ENCODE measurements around the gene ZNF268.

ZNF268 gene

GRCh38 chr12:133215724-133216123 lies 34.4 kb downstream of the ZNF268 start:
- H3K36me3 Mint-ChIP-seq, result peaks cover 4% of the 10 kb centered on the region
- H3K4me3 Mint-ChIP-seq, result no peak overlapping the region

GRCh38 chr12:133217219-133217618 lies 35.9 kb downstream of the ZNF268 start:
- Mint-ChIP-seq H3K27ac (no peak overlapping the region), H3K9me3 (peaks cover 38% of the 10 kb centered on the region), H3K4me3 (no peak overlapping the region)

More at GRCh38 chr12:133215724-133216123, 34.4 kb downstream of the ZNF268 start:
- Mint-ChIP-seq H3K4me1 (no peaks in the 10 kb centered on the region), H3K27ac (no peak overlapping the region), H3K27me3 (peaks cover 21% of the 10 kb centered on the region), H3K9me3 (peaks cover 39% of the 10 kb centered on the region)
- no peak for ATAC-seq

GRCh38 chr12:133220521-133220920 lies 39.2 kb downstream of the ZNF268 start:
- peaks cover 2% of the 10 kb centered on the region for H3K36me3 Mint-ChIP-seq
- peaks cover 29% of the 10 kb centered on the region for H3K27me3 Mint-ChIP-seq
- no peak overlapping the region for H3K4me3 Mint-ChIP-seq
- H3K4me1 Mint-ChIP-seq, result no peaks in the 10 kb centered on the region
- peaks cover 27% of the 10 kb centered on the region for H3K9me3 Mint-ChIP-seq
- ATAC-seq, result no peak
- H3K27ac Mint-ChIP-seq, result no peak overlapping the region

More at GRCh38 chr12:133217219-133217618, 35.9 kb downstream of the ZNF268 start:
- Mint-ChIP-seq H3K4me1 (no peaks in the 10 kb centered on the region), H3K36me3 (peaks cover 4% of the 10 kb centered on the region), H3K27me3 (peaks cover 21% of the 10 kb centered on the region)
- no peak for ATAC-seq

GRCh38 chr12:133221241-133221640 lies 39.9 kb downstream of the ZNF268 start:
- Mint-ChIP-seq H3K27ac (no peak overlapping the region), H3K4me3 (no peak overlapping the region), H3K27me3 (peaks cover 29% of the 10 kb centered on the region), H3K4me1 (no peaks in the 10 kb centered on the region), H3K36me3 (no peaks in the 10 kb centered on the region), H3K9me3 (peaks cover 27% of the 10 kb centered on the region)
- ATAC-seq, result no peak

GRCh38 chr12:133222211-133222610 lies 40.9 kb downstream of the ZNF268 start:
- Mint-ChIP-seq H3K36me3 (no peaks in the 10 kb centered on the region), H3K4me3 (no peak overlapping the region), H3K9me3 (peaks cover 27% of the 10 kb centered on the region), H3K27ac (no peak overlapping the region), H3K4me1 (no peaks in the 10 kb centered on the region), H3K27me3 (peaks cover 29% of the 10 kb centered on the region)
- no peak for ATAC-seq

GRCh38 chr12:133225527-133225926 lies 44.2 kb downstream of the ZNF268 start:
- Mint-ChIP-seq H3K4me3 (no peak overlapping the region), H3K36me3 (no peaks in the 10 kb centered on the region), H3K27me3 (peaks cover 15% of the 10 kb centered on the region), H3K4me1 (no peaks in the 10 kb centered on the region), H3K9me3 (peaks cover 11% of the 10 kb centered on the region), H3K27ac (no peak overlapping the region)
- ATAC-seq, result no peak

GRCh38 chr12:133226690-133227089 lies 45.4 kb downstream of the ZNF268 start:
- H3K27ac Mint-ChIP-seq, result no peak overlapping the region
- H3K4me1 Mint-ChIP-seq, result no peaks in the 10 kb centered on the region
- no peak for ATAC-seq
- no peaks in the 10 kb centered on the region for H3K36me3 Mint-ChIP-seq
- H3K4me3 Mint-ChIP-seq, result no peak overlapping the region
- peaks cover 15% of the 10 kb centered on the region for H3K27me3 Mint-ChIP-seq
- peaks cover 11% of the 10 kb centered on the region for H3K9me3 Mint-ChIP-seq

- H3K4me1 Mint-ChIP-seq, result no peaks in the 10 kb centered on the region
- no peaks in the 10 kb centered on the region for H3K36me3 Mint-ChIP-seq
- no peak overlapping the region for H3K27ac Mint-ChIP-seq
- H3K4me3 Mint-ChIP-seq, result no peak overlapping the region
- H3K9me3 Mint-ChIP-seq, result peaks cover 8% of the 10 kb centered on the region
- peak; percentile 35 for ATAC-seq
- peaks cover 15% of the 10 kb centered on the region for H3K27me3 Mint-ChIP-seq
Observed at GRCh38 chr12:133227281-133227852, 46.1 kb downstream of the ZNF268 start.

- Mint-ChIP-seq H3K36me3 (no peaks in the 10 kb centered on the region), H3K27me3 (peaks cover 7% of the 10 kb centered on the region), H3K4me3 (no peak overlapping the region), H3K9me3 (peaks cover 8% of the 10 kb centered on the region), H3K4me1 (no peaks in the 10 kb centered on the region), H3K27ac (no peak overlapping the region)
- ATAC-seq, result no peak
Observed at GRCh38 chr12:133231001-133231400, 49.7 kb downstream of the ZNF268 start.

GRCh38 chr12:133233006-133233405 lies 51.7 kb downstream of the ZNF268 start:
- H3K4me1 Mint-ChIP-seq, result no peaks in the 10 kb centered on the region
- H3K9me3 Mint-ChIP-seq, result peaks cover 8% of the 10 kb centered on the region
- H3K36me3 Mint-ChIP-seq, result no peaks in the 10 kb centered on the region
- no peak overlapping the region for H3K27ac Mint-ChIP-seq
- no peak overlapping the region for H3K4me3 Mint-ChIP-seq
- peaks cover 7% of the 10 kb centered on the region for H3K27me3 Mint-ChIP-seq
- no peak for ATAC-seq

- peaks cover 4% of the 10 kb centered on the region for H3K9me3 Mint-ChIP-seq
- no peak overlapping the region for H3K27ac Mint-ChIP-seq
- no peaks in the 10 kb centered on the region for H3K27me3 Mint-ChIP-seq
- H3K36me3 Mint-ChIP-seq, result no peaks in the 10 kb centered on the region
- H3K4me1 Mint-ChIP-seq, result no peaks in the 10 kb centered on the region
- ATAC-seq, result no peak
- H3K4me3 Mint-ChIP-seq, result no peak overlapping the region
Observed at GRCh38 chr12:133233993-133234564, 52.8 kb downstream of the ZNF268 start.

- H3K4me1 Mint-ChIP-seq, result no peaks in the 10 kb centered on the region
- no peak overlapping the region for H3K4me3 Mint-ChIP-seq
- ATAC-seq, result no peak
- peaks cover 8% of the 10 kb centered on the region for H3K9me3 Mint-ChIP-seq
- peaks cover 7% of the 10 kb centered on the region for H3K27me3 Mint-ChIP-seq
- H3K36me3 Mint-ChIP-seq, result no peaks in the 10 kb centered on the region
- no peak overlapping the region for H3K27ac Mint-ChIP-seq
Observed at GRCh38 chr12:133234971-133235370, 53.7 kb downstream of the ZNF268 start.

- Mint-ChIP-seq H3K27ac (no peak within 1 kb of the TSS), H3K36me3 (no peaks in the 10 kb centered on the region), H3K9me3 (peaks cover 8% of the 10 kb centered on the region), H3K4me1 (no peaks in the 10 kb centered on the region), H3K4me3 (no peak within 1 kb of the TSS), H3K27me3 (peaks cover 13% of the 10 kb centered on the region)
- peak; percentile 66 for ATAC-seq
Observed at GRCh38 chr12:133235401-133236112, 54.3 kb downstream of the ZNF268 start, which contains the start of gene ANHX. Gene ANHX (minus strand): TSS chr12:133235877. CDS start chr12:133234356, 1,521 bp downstream.

GRCh38 chr12:133236144-133236543 lies 54.8 kb downstream of the ZNF268 start:
- H3K9me3 Mint-ChIP-seq, result peaks cover 12% of the 10 kb centered on the region
- ATAC-seq, result peak; percentile 58
- H3K4me3 Mint-ChIP-seq, result no peak overlapping the region
- H3K27ac Mint-ChIP-seq, result no peak overlapping the region
- no peaks in the 10 kb centered on the region for H3K4me1 Mint-ChIP-seq
- H3K36me3 Mint-ChIP-seq, result no peaks in the 10 kb centered on the region
- H3K27me3 Mint-ChIP-seq, result peaks cover 19% of the 10 kb centered on the region

- Mint-ChIP-seq H3K4me1 (no peaks in the 10 kb centered on the region), H3K27me3 (peaks cover 23% of the 10 kb centered on the region), H3K4me3 (no peak overlapping the region), H3K36me3 (no peaks in the 10 kb centered on the region), H3K9me3 (peaks cover 15% of the 10 kb centered on the region), H3K27ac (no peak overlapping the region)
- no peak for ATAC-seq
Observed at GRCh38 chr12:133236556-133236955, 55.3 kb downstream of the ZNF268 start.

GRCh38 chr12:133251732-133252131 lies 70.4 kb downstream of the ZNF268 start:
- Mint-ChIP-seq H3K9me3 (peaks cover 29% of the 10 kb centered on the region), H3K4me3 (no peak overlapping the region), H3K27ac (no peak overlapping the region), H3K36me3 (no peaks in the 10 kb centered on the region), H3K27me3 (no peaks in the 10 kb centered on the region), H3K4me1 (peaks cover 5% of the 10 kb centered on the region)
- no peak for ATAC-seq
